ENCODE measurements around the gene CIAPIN1.

CIAPIN1 gene

DNA sequence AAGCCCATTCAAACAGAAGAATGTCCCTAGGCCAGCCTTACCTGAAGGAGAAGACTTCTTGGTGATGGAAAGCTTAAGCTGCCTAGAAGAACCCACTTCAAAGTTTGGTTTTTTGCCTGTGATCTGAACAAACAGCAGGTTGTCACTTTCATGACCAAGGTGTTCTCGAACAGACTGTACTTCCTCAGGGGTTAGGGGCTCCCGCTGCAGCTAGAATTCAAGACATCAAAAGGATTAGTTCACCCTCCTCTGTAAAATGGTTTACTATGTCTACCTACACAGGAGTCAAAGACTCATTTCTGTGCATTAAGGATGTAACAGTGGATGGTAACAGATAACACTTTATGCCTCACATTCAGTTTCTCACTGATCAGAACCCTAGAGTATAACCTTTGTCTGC is 13.2 kb downstream of the CIAPIN1 start:
- TF ChIP-seq CTCF (IDR thresholded peaks at IDR 0.05; ENCODE audit: borderline replicate concordance, insufficient read depth, low read depth, low read length), result no peak
- H3K4me3 ChIP-seq (ENCODE audit: low read depth, low read length), result no peak overlapping the region

DNA sequence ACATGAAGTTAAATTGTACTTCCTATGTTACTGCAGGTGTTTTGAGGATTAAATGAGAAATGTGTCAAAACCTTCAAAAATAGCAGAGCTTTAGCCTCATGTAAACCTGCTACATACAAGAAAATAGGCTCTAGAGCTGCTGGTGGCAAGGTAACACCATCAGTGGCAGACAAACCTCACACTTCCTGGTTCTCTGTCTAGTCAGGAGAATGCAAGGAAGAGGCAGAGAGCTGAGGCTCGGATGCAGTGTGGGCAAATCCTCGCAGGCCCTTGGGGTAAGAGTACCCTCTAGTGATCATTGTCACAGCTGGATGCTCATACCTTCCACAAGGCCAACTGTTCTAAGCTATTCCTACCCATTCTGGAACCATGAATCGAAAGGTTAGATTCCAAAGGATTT is 14.2 kb downstream of the CIAPIN1 start:
- no peak overlapping the region for H3K4me3 ChIP-seq (ENCODE audit: low read depth, low read length)
- TF ChIP-seq CTCF (IDR thresholded peaks at IDR 0.05; ENCODE audit: borderline replicate concordance, insufficient read depth, low read depth, low read length), result no peak

DNA sequence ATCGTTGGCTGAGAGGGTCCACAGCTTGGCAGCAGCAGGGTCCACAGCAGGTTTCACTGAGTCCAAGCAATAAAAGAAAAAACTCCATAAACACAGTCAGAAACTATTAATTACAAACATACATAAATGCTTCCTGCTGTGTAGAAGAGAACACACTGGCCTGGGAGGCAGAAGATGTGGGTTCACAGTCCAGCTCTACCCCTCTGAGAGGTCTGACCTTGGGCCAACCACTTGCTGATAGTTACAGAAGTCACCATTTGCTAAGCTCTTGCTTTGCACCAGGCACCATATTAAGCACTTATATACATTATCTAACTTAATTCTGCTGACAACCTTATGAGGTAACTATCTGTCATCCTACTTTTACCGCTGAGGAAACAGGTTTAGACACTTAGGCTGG is 14.7 kb downstream of the CIAPIN1 start:
- TF ChIP-seq CTCF (IDR thresholded peaks at IDR 0.05; ENCODE audit: borderline replicate concordance, insufficient read depth, low read depth, low read length), result no peak
- no peak overlapping the region for H3K4me3 ChIP-seq (ENCODE audit: low read depth, low read length)

DNA sequence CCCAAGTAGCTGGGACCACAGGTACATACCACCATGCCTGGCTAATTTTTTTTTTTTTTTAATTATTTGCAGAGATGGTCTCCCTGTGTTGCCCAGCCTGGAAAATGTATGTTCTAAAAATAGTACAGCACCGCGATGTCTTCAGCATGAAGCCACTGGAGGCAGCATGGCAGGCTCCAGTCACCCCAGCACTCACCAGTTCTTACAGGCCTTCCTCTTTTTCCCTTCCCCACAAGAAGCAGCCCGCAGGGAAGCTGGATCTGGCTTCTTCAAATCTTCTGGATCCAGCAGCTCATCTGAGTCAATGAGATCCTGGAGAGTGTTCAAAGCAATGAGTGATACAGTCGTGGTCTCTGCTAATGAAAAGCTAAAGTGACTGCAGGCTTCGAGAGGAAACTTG is 16.2 kb downstream of the CIAPIN1 start:
- no peak for TF ChIP-seq CTCF (IDR thresholded peaks at IDR 0.05; ENCODE audit: borderline replicate concordance, insufficient read depth, low read depth, low read length)
- H3K4me3 ChIP-seq (ENCODE audit: low read depth, low read length), result no peak overlapping the region

DNA sequence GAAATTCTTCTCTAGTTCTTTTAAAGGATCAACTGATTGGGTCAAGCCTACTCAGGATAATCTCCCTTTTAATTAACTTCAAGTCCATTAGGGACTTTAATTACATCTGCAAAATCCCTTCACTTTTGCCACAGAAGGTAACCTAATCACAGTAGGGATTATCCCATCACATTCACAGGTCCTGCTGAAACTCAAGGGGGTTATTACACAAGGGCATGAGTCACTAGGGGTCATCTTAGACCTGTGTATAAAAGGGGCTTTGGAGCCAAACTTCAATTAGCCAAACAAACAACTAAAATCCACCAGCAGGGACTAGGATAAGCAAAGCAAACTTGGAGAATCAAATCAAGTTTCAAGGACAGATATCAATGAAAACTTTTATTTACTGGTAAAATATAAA is 19.4 kb downstream of the CIAPIN1 start:
- TF ChIP-seq CTCF (IDR thresholded peaks at IDR 0.05; ENCODE audit: borderline replicate concordance, insufficient read depth, low read depth, low read length), result no peak
- no peak overlapping the region for H3K4me3 ChIP-seq (ENCODE audit: low read depth, low read length)

- no peak for TF ChIP-seq CTCF (IDR thresholded peaks at IDR 0.05; ENCODE audit: borderline replicate concordance, insufficient read depth, low read depth, low read length)
- no peak overlapping the region for H3K4me3 ChIP-seq (ENCODE audit: low read depth, low read length)
Measured at GRCh38 chr16:57427307-57427706, 19.9 kb downstream of the CIAPIN1 start.

DNA sequence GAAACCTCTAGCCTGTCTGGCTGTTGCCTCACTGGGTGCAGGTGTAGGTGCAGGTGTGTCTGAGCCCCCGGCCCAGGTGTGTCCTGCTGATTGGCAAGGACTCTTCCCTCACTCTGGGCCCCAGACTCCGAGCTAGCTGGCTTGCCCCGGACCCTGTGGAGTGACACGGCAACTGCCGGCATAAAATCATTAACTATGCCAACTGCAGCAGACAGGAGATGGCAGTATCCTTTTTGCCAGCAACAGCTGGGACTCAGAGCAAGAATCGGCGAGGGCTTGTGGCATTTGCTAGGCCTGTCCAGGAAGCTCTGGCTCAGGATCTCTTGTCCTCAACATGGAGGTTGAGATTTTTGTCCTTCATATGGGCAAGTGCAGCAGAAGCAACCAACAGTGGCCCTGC is 20.8 kb downstream of the CIAPIN1 start:
- no peak for TF ChIP-seq CTCF (IDR thresholded peaks at IDR 0.05; ENCODE audit: borderline replicate concordance, insufficient read depth, low read depth, low read length)
- no peak overlapping the region for H3K4me3 ChIP-seq (ENCODE audit: low read depth, low read length)
